ENCODE data around the gene RAMAC.
"Not testable (repeated sequence)": the region's sequence is repeated elsewhere in the genome, so short reads cannot be mapped to it uniquely, and the experiment has no call there.

RAMAC gene

DNA sequence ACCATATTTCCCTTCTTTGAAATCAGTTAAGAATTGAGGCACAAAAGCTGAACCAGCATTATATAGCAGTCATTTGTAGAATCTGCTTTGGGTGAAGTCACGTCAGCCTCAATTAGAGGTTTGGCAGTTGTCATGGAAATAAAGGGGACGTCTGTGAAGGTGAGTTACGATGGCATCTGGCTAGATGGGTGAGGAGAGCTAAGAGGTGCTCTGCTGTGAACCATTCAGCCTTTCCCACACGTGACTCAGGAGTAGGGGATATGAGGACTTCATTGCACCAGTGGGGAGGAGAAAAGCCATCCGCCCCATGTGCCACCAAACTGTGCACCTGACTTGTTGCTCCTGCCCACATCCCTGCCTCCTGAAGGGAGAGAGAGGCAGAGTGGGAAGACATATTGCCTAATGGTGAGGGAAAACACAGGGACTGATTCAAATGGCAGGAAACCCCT is 28.2 kb downstream of the RAMAC start:
- DNase-seq (ENCODE audit: low spot score), result no peak

DNA sequence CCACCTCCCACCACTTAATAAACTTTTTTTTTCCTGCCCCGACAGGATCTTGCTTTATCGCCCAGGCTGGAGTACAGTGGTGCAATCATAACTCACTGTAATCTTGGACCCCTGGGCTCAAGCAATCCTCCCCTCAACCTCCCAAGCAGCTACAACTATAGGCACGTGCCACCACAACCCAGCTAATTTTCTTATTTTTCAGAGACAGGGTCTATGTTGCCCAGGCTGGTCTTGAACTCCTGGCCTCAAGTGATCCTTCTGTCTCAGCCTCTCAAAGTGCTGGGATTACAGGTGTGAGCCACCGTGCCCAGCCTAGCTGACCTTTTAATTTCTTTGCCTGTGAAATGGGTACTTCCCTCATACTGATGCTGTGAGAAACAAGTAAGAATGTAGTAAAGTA is 29.4 kb downstream of the RAMAC start:
- DNase-seq (ENCODE audit: low spot score), result no peak

DNA sequence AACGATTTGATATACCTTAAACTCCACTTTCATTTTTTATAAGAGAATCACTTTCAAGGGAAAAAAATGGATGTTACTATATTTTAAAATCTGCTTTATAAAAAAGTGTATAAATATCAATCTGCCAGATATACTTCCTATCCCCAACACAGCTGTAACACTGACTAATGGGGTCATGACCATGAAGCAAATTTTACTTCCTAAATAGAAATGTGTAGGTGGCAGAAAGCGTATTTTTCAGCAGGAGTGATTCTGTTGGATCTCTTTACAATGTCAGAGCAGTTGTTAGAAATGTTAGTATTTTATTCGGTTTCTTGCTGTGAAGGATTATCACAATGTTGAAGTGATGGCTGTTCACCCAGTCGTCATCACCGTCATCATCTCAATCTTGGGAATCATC is 30.9 kb downstream of the RAMAC start:
- DNase-seq (ENCODE audit: low spot score), result no peak

- no peak for DNase-seq (ENCODE audit: low spot score)
These were observed 32.4 kb downstream of the RAMAC start for GRCh38 chr15:83018436-83018835.

DNA sequence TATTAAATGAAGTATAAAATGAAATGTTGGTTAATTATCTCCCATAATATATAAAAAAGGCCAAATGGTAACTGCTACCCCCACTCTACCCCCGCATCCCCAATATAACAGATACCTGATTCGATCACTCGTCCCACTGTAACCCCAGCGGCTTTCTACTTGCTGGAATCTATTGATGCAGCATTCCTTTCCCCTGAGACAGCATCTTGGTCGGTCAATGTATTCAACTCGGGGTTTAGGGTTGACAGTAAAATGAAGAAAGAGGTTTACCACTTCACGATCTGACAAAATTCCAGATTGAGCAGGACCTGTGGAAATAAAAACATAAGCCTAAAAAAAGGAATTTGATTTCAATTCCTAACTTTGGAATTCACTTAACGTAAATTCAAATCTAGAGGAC is 44.0 kb downstream of the RAMAC start:
- DNase-seq (ENCODE audit: low spot score), result no peak

DNA sequence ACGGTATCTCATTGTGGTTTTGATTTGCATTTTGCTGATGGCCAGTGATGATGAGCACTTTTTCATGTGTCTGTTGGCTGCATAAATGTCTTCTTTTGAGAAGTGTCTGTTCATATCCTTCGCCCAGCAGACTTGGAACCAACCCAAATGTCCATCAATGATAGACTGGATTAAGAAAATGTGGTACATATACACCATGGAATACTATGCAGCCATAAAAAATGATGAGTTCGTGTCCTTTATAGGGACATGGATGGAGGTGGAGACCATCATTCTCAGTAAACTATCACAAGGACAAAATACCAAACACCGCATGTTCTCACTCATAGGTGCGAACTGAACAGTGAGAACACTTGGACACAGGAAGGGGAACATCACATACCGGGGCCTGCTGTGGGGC is 45.2 kb downstream of the RAMAC start:
- DNase-seq (ENCODE audit: low spot score), result not testable (repeated sequence)

DNA sequence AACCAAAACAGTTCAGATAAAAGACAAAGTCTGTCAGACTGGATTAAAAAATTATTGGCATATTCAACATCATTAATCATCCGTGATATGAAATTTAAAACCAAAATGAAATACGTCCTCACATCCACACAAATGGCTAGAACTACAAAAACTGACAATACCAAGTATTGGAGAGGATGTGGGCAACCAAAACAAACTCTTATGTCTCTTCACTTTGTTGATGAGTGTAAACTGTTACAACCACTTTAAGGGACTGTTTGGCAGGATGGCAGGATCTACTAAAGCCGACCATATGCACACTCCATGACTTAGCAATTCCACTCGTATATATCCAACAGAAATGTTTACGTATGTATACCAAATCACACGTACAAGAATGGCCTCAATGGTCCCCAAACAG is 50.2 kb downstream of the RAMAC start:
- no peak for DNase-seq (ENCODE audit: low spot score)

GRCh38 chr15:83039206-83039605 is 53.2 kb downstream of the RAMAC start:
- no peak for DNase-seq (ENCODE audit: low spot score)

Measured in HuH-7.5 (cell line).